Thyroid gland (tissue), 4 donors: ENCODE data around the gene ARFGAP3.

Source experiments
- POLR2A ChIP-seq, 2 donors: fragments of 450-650 bp; IDR thresholded peaks; one replicate each; pipeline ENCODE4 v1.6.1; 2017; ENCODE audit warnings: antibody characterized with exemption in 2 of 2, mild to moderate bottlenecking in 2 of 2, moderate library complexity in 1 of 2
- TF ChIP-seq, protein P1 (sequence below), 6 experiments: fragments of 200-600 bp in 3 of 6; fragments of 450-650 bp in 3 of 6; sonication (generic) in 3 of 6; IDR thresholded peaks; one replicate each; pipeline ENCODE4 v1.5.1; 2016 to 2019; ENCODE audit warnings: antibody characterized with exemption in 6 of 6, mild to moderate bottlenecking in 2 of 6, inconsistent platforms in 1 of 6, moderate library complexity in 1 of 6

DNA sequence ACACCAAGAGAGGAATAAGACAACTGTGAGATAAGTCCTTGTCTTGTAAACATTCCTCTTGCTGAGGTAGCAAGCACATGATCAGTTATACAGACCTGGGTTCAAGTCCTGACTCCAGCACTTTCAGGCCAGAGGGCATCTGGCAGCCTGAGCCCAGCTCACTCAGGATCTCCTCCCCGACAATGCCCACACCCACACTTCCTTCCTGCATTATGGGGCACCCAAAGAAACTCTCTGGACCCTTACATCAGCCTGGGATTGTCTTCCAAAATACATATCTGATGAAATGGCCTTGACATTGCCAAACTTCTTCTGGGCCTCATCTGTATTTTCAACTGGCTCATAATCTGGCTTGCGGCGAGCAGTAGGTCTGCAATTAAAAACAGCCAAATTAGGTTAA lies 48.6 kb downstream of the ARFGAP3 start:
- TF ChIP-seq, protein P1, sequence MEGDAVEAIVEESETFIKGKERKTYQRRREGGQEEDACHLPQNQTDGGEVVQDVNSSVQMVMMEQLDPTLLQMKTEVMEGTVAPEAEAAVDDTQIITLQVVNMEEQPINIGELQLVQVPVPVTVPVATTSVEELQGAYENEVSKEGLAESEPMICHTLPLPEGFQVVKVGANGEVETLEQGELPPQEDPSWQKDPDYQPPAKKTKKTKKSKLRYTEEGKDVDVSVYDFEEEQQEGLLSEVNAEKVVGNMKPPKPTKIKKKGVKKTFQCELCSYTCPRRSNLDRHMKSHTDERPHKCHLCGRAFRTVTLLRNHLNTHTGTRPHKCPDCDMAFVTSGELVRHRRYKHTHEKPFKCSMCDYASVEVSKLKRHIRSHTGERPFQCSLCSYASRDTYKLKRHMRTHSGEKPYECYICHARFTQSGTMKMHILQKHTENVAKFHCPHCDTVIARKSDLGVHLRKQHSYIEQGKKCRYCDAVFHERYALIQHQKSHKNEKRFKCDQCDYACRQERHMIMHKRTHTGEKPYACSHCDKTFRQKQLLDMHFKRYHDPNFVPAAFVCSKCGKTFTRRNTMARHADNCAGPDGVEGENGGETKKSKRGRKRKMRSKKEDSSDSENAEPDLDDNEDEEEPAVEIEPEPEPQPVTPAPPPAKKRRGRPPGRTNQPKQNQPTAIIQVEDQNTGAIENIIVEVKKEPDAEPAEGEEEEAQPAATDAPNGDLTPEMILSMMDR (IDR thresholded peaks at IDR 0.05): no peak
- no peak for TF ChIP-seq POLR2A (IDR thresholded peaks at IDR 0.05)
